Kidney glomerular epithelial cell (primary cell): ENCODE measurements around the gene NINJ1.
"Not testable (repeated sequence)": the region's sequence is repeated elsewhere in the genome, so short reads cannot be mapped to it uniquely, and the experiment has no call there.

Experiments used
- DNase-seq: peaks from one replicate; lab custom pipeline; 2025; lab: John Stamatoyannopoulos, UW

Gene NINJ1

DNA sequence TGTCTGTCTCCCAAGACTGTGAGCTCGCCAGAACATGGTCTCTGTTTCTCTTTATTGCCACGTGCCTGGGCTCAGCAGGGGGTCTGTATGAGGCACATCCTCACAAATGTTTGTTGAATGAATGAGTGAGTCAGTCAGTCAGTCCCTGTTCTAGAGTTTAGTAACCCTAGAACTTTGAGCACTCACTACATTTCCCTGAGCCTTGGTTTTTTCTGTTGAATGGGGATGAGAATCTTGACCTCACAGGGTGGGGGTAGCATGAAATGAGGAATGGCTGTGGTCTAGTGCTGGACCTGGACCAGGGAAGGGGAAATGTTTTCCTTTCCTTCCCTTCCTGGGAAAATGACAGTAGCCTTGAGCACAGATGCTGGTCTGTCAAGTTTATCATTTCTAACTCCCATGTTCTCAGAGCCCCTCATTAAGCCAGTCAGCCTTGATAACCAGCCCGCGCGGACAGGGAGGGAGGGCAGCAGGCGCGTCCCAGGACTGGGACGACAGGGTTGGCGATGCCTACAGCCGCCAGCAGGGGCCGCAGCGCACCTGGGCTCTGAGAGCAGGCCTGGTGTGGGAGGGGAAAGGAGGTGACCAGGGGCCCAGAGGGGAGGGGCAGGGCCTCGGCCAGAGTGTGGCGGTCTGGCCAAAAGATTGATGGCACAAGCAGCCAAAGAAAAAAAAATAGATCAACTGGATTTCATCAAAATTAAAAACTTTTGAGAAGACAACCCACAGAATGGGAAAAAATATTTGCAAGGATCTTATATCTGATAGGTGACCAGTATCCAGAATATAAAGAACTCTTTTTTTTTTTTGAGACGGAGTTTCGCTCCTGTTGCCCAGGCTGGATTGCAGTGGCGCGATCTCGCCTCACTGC lies 25.8 kb upstream of the NINJ1 start:
- peak; percentile 58 for DNase-seq

- no peak for DNase-seq
Measured at GRCh38 chr9:93156475-93157008, 22.5 kb upstream of the NINJ1 start.

- DNase-seq, result no peak
Measured at GRCh38 chr9:93155716-93156474, 21.8 kb upstream of the NINJ1 start.

GRCh38 chr9:93154293-93154903 lies 20.3 kb upstream of the NINJ1 start:
- no peak for DNase-seq

- no peak for DNase-seq
Measured at GRCh38 chr9:93151097-93151784, 17.2 kb upstream of the NINJ1 start.

DNA sequence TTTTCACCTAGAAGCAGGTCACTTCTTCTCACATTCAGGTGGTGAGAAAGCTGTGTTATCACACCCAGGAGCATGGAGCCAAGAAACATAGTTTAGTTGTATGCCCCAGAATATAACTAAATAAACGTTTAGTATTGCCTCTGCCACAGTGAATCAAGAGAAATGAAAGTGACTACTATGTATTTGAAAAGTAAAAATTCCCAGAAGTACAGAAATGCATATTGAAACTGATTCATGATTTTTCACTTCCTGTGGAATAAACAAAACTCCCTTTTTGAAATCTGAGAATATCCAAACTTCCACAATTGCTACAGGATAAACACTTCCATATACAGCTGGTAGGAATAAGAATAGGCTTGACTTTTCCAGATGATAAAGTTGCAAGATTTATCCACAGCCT lies 15.3 kb upstream of the NINJ1 start:
- no peak for DNase-seq

DNA sequence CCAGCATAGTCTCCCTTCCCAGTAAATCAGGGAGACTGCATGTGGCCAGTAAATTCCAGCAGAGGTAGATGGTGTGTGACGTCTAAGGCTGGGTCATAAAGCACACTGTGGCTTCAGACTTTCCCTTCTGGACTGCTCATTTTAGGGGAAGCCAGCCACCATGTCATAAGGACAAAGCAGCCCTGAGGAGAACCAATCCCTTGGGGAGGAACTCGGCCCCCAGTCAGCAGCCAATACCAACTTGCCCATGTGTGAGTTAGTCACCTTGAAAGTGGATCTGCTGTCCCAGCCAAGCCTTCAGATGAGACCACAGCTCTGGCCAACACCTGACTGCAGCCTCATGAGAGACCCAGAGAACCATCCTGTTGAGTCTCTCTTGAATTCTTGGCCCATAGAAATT lies 14.7 kb upstream of the NINJ1 start:
- no peak for DNase-seq

GRCh38 chr9:93147632-93148031 lies 13.6 kb upstream of the NINJ1 start:
- DNase-seq, result no peak

DNA sequence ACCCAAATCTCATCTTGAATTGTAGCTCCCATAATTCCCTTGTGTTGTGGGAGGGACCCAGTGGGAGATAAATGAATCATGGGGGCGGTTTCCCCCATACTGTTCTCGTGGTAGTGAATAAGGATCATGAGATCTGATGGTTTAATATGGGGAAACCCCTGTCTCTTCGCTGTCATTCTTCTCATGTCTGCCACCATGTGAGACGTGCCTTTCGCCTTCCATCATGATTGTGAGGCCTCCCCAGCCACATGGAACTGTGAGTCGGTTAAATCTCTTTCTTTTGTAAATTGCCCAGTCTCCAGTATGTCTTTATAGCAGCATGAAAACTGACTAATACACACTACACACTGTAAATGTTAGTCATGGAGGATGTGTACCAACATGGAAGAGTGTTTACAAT lies 12.6 kb upstream of the NINJ1 start:
- DNase-seq, result not testable (repeated sequence)

DNA sequence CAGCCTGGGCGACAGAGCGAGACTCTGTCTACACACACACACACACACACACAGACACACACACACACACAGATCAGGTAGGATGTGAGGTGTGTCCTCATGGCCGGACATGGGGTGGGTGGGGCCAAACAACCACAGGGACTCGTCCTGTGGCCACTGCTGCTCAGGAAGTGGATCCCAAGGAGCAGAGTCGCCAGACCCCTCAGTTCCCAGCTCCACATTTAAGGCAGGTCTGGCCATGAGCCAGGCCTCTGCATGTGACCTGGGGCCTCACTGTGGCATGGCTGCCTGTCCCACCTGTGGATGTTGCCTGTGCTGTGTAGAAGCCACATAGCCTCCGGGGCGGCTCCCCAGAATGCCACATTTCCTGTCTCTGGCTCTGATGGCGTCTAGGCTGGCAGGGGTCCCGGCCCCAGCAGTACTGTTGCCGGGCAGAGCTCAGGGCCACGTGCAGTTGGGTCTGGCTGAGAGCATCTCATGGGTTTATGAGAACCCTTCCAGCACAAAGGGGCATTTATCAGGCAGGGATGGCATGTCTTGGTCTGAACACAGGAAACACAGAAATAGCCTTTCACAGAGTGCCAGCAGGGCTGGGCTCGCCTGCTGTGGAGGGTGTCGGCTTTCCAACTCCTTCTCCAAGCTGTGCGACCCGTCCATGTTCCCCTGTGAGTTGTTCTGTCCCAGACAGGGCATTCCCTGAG lies 9.9 kb upstream of the NINJ1 start:
- DNase-seq, result no peak

DNA sequence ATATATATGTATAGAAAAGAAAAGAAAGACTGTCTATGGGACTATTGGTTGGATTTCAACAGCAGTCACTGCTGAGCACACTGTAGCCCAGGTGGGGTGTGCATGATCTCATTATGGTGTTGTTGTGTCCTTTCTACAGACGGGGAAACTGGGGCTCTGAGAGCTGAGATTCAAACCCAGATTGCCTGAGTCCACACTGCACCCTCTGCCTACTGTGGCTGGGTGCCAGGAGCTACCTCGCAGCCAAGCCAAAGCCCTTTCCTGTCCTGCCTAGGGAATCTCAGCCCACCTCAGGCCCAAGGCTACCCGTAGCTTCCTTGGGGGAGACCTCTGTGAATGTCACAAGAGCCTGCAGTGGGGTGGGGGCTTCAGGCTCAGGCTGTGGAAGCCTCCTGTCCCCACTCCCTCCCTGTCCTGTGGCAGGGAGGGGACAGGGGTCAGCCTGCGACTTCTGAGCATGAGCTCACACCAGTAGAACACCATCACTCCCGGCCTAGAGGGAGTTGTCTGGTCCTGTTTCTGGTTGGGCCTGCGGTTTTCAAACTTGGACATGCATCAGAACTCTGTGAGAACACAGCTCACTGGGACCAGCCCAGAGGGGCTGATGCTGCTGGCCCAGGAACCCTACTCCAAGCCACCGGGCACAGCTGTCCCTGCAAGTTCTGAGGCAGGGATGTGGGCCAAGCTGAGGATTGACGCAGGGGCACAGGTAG lies 7.9 kb upstream of the NINJ1 start:
- DNase-seq, result no peak

- DNase-seq, result no peak
Measured at GRCh38 chr9:93139365-93140182, 5.5 kb upstream of the NINJ1 start.

GRCh38 chr9:93138171-93138764 lies 4.2 kb upstream of the NINJ1 start:
- DNase-seq, result no peak

DNA sequence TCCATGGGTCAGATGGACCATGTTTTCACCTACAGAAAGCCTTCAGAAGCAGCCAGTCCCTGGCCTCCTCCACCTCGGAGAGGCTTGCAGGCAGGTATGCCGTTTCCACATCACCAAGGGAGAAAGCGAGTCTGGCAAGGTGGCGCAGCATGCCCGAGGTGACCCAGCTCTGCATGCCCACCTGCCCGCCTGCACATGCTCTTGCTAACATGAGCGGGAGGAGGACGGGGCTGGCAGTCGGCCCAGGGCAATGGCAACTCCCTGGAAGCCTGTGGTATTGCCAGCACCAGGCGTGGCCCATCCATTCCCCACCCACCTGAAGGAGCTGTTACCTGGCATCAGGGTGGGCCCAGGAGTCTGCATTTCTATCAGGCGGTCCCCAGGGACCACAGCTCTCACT lies 3.3 kb upstream of the NINJ1 start:
- no peak for DNase-seq

- DNase-seq, result peak; percentile 11
Measured at GRCh38 chr9:93136011-93136440, 2.0 kb upstream of the NINJ1 start.

GRCh38 chr9:93134740-93135444 lies 841 bp upstream of the NINJ1 start:
- DNase-seq, result no peak

GRCh38 chr9:93133681-93134014 lies 403 bp downstream of the NINJ1 start:
- peak; percentile 48 for DNase-seq

DNA sequence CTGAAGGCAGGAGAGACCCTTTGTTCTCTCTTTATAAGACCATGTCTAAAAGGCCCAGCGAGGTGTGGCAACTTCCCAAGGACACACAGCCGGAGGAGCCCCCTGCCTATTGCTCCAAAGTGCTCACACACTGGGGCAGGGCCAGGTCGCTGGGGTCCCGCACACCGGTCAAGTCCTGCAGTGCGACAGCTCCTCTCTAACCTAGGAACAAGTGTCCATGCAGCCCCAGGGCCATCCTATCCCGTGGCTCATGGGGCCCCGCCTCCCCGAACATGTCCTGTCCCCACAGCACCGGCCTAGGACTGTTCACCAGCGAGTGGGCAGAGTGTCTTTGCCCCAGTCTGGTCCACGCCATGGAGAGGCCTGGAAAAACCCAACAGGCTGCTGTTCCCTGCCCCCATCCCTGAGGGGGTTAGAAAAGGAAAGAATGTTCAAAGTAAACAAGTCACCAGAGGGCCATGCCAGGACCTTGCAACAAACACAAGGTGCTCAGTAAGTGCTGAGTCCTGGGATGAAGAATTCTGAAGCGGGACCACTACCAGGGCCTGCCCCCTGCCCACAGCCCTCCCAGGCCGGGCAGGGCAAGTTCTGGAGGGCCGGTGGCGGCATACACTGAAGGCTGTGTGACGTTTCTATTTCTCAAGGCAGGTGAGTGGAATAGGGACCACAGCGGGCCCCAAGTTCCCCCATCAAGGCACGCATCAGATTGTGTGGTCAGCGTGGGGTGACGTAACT lies 938 bp downstream of the NINJ1 start:
- peak; percentile 48 for DNase-seq
